Measurements from ENCODE around the gene BTN3A1.
"Not testable (repeated sequence)": the region's sequence is repeated elsewhere in the genome, so short reads cannot be mapped to it uniquely, and the experiment has no call there.

Gene BTN3A1

DNA sequence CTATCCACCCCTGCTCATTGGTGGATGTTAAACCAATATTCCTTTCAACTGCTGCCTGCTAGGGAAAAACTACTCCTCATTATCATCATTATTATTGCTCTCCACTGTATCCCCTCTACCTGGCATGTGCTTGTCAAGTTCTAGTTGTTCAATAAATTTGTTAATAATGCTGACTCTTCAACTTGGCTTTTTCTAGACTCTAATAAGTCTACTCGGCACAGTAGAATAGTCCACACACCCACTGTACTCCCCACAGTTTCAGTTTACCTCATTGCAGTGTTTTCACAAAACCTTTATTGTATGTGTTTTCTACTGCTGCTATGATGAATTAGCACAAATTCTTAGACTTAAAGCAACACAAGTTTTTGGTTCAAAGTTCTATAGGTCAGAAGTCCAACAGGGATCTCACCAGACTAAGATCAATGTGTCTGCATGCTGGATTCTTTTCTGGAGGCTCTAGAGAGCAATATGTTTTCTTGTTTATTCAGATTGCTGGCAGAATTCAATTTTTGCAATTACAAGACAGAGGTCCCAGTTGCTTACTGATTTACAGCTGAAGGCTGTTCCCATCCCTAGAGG is 13.1 kb downstream of the BTN3A1 start:
- DNase-seq (ENCODE audit: low spot score) = no peak

DNA sequence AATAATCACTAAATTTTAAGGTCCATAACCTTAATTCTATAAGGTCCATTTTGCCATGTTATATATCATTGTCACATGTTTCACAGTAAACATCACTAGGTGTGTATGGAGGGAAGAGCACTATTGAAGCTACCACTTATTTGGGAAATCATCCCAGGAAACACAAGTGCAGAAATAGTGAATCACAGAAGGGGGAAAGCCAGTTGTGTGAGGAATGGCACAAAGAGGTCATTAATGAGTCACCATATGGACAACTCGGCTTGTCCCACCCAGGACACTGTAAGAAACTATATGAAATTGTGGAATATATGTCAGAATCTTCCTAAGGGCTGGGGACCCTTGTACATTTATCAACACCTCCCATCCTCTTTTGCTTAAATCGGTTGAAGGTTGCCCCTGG is 13.7 kb downstream of the BTN3A1 start:
- DNase-seq (ENCODE audit: low spot score) = no peak

DNA sequence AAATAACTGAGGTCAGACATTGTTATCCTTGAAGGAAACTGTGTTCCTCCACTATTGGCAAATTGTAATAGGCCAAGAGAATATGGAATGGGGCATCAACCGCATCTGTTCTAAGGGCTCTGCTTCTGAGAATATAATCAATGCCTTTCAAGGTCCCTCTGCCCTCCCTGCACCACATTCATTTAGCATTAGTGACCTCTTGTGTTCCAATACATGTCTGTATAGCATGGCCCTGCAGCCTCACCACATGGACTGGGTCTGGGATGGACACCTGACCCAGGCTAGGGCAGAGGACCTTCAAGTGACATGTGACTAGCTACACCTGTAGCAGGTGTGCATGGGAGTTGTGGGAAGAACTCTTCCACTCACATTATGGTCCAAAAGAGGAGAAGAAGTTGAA is 14.2 kb downstream of the BTN3A1 start:
- no peak for DNase-seq (ENCODE audit: low spot score)

DNA sequence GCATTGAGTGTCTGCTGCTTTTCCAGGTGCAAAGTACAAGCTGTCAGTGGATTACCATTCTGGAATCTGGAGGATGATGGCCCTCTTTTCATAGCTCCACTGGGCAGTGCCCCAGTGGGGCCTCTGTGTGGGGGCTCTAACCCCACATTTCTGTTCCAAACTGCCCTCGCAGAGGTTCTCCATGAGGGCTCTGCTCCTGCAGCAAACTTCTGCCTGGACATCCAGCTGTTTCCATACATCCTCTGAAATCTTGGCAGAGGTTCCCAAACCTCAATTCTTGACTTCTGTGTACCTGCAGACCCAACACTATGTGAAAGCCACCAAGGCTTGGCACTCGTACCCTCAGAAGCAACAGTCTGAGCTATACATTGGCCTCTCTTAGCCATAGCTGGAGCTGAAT is 16.0 kb downstream of the BTN3A1 start:
- DNase-seq (ENCODE audit: low spot score) = not testable (repeated sequence)

DNA sequence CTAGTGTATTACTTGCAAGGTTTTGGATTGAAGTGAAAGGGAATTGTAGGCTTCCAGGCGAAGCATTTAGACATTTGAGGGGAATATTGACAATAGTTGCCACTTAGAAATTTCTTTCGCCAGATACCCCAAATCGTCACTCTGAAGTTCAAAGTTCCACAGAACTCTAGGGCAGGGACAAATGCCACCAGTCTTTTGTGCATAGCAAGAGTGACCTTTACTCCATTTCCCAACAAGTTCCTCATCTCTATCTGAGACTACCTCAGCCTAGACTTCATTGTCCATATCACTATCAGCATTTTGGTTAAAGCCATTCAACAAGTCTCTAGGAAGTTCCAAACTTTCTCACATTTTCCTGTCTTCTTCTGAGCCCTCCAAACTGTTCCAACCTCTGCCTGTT is 16.7 kb downstream of the BTN3A1 start:
- not testable (repeated sequence) for DNase-seq (ENCODE audit: low spot score)

DNA sequence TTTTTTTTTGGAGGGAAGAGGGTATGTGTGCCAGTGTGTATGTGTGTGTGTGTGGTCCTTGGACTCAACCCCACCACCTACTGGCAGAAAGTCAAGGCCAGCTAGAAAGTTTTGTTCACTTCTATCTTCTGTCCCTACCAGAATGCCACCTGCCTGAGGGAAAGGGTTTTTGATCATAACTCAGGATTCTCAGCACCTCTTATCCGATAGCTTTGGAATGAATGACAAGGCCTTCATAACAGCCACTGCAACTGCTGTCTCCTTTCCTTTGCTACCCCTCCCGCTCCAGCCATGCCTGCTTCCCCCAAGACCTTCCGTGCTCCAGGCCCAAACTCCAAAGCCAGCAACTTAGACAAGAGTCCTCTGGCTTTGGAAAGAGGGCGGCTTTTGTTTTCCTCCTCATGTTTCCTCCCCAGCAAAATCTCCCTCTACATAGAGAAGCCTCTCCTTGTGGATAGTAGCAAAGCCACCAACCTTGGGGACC is 18.7 kb downstream of the BTN3A1 start:
- DNase-seq (ENCODE audit: low spot score) = peak; percentile 26

DNA sequence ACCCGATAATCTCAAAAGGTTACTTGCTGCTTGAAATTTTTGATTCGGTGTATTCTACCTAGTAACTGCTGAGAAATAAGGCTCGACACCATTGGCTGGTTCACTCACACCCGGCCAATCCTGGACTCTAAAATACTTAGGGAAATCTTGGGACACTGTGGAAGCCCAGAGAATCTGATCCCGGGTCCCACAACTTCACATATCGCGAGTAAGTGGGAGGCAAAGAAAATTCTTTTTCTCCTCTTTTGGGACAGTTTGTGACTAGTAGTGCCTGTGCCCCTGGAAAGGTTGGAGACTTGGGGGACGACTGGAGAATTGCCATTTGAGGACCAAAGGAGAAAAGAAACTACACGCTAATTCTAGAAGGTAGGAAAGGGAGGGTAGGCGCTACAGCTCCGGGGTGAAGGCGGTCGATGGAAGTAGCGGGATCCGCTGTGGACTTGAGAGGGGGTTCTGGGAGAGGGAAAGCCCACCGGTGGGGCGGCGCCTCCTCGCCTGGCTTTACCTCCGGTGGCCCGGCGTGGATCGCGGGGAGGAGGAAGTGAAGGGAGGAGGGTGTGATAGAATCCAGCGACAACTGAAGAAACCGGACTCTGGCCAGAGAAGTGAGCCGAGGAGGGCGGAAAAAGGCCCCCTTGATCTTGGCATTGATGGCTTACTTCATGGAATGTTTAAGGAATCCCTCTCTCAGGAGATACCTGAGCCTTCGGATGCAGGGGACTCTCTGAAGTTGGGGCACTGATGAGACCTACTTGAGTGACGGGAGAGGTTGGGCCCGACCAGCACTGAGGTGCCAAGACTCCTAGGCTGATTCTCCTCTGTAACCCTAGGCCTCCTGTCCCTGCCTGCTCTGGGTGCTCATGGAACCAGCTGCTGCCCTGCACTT is 19.4 kb downstream of the BTN3A1 start:
- peak; percentile 91 for DNase-seq (ENCODE audit: low spot score)

DNA sequence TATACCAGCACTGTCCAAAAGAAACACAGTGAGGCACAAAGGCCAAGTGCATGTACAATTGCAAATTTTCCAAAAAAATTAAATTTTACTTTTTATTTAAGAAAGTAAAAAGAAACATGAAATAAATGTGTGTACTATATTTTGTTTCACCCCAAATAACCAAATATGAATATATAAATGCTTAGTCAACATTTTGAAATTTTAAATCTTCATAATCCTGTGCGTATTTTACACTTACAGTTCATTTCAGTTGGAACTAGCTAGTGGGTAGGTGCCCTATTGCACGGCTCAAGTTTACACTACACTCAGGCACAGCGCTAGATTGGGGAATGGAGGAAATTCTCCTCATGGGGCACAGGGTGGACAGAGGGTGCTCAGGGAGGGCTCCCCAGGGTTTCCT is 20.3 kb downstream of the BTN3A1 start:
- no peak for DNase-seq (ENCODE audit: low spot score)

DNA sequence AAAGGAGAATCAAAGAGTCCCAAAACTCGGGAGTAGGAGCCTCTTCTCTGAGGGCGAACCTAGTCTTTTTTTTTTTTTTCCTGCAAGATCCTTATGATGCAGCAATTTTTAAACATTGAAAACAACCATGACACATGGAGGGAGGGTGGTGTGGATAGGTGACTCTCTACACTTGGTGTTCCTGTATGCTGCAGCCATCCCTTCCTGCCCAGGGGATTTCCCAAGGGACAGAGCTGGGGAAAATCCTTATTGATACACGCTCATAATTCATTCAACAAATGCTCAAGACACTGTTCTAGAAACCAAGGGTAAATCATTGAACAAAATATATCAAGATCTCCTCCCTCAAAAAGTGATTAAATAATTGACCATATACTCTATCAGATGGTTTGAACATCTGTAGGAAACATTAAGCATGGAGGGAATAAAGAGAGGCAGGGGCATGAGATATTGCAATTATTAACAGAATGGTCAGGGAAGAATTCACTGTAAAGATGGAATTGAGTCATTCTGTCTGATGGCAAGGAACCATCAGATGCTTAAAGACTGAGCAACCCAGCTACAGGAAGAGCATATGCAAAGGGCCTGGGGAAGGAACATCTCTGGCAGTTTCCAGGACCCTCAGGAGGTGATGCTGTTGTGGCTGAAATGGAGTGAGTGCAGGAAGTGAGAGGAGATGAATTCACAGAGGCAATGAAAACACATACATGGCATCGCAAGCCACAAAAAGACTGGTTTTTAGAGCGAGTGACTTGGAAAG is 24.8 kb downstream of the BTN3A1 start:
- no peak for DNase-seq (ENCODE audit: low spot score)

DNA sequence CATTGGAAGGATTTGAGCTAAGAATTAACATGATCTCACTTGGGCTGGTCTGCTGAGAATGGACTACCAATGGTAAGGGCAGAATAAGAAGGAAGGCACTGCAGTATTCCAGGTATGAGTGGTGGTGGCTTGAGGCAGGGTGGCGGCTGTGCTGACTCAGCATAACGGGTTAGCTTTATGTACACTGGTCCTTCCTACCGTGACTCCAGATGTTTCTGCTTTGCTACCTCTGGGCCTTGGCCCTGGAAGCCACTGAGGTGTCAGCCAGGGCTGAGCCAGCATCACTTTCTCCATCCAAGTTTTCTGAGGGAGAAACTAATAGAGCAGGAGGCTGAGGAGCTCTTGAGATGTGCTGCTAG is 25.4 kb downstream of the BTN3A1 start:
- DNase-seq (ENCODE audit: low spot score) = no peak

DNA sequence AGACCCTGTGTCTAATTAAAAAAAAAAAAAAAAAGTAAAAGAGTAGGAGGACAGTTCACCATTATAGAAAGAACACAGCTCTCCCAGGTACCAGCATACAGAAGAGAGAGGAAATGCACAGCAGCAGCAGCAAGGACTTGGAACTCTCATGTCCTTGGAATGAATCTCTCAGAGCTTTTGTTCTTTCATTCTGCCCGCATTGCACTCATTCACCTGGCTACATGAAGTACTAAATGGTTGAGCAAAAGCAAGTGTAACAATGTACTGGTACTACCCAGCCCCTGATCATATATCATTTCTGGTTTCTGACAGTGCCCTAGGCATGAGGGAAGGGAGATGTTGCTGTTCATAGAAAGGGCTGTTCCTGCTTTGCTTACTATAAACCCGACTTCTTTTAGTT is 26.1 kb downstream of the BTN3A1 start:
- DNase-seq (ENCODE audit: low spot score) = no peak

DNA sequence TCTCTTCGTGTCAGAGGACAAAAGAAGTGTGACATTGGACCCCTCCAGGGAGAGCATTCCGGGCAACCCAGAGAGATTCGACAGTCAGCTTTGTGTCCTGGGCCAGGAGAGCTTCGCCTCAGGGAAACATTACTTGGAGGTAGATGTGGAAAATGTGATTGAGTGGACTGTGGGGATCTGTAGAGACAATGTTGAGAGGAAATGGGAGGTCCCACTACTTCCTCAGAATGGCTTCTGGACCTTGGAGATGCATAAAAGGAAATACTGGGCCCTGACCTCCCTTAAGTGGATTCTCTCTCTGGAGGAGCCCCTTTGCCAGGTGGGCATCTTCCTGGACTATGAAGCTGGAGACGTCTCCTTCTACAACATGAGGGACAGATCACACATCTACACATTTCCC is 28.7 kb downstream of the BTN3A1 start:
- no peak for DNase-seq (ENCODE audit: low spot score)

DNA sequence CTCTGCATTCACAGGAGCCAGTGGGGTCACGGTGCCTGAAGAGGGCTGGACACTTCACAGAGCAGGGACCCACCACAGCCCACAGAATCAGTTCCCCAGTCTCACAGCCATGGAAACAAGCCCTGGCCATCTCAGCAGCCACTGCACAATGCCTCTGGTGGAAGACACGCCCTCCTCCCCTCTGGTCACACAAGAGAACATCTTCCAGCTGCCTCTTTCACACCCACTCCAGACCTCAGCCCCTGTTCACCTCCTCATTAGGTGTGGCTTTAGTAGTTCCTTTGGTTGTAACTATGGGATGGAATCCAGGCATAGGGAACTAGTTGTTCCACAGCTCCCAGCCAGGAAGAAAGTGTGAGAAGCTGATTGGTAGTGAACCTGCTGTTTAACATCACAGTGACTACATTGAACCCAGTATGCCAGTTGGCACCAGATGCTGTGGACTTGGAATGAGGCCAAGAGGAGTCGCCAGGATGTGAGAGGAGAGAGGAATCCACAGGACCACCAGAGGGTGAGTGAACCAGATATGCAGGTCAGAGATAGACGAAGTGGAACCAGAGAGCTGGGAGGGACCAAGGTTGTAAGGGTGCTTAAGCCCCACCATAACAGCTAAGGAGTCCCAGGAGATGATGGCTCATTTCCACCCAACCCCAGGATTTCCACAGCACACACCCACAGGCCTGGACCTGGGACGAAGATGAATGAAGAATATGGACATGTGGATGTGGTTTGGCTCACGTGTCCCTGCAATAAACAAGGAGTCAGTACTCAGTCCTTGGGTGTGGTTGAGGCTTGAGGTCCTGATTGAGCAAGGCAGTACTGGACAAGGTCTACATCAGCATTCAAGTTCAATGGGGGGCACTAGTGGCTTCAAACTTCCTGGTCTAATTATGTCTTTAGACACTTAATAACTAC is 29.4 kb downstream of the BTN3A1 start:
- no peak for DNase-seq (ENCODE audit: low spot score)

DNA sequence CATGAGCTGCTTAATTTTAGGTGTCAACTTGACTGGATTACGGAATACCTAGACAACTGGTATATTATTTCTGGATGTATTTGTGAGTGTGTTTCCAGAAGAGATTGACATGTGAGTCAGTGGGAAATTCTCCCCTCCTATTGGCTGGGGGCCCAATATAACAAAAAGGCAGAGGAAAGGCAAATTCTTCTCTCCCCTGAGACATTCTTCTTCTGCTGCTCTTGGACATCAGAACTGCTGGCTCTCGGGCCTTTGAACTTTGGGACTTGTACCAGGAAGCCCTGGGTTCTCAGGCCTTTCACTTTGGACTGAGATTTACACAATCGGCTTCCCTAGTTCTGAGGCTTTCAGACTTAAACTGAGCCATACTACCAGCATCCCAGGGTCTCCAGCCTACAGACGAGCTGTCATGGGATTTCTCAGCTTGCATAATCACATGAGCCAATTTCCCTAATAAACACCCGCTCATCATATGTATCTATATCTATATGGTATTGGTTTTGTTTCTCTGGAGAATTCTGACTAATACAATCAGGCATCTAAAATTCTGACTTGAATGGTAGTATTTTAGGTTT is 30.6 kb downstream of the BTN3A1 start:
- DNase-seq (ENCODE audit: low spot score) = no peak

DNA sequence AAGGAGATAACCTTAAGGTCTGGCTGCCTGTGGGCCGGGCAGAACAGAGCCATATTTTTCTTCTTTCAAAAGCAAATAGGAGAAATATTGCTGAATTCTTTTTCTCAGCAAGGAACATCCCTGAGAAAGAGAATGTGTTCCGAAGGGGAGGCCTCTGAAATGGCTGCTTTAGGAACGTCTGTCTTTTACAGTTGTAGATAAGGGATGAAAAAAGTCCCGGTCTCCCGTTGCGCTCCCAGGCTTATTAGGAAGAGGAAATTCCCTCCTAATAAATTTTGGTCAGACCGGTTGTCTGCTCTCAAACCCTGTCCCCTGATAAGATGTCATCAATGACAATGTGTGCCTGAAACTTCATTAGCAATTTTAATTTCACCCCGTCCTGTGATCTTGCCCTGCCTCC is 31.6 kb downstream of the BTN3A1 start:
- not testable (repeated sequence) for DNase-seq (ENCODE audit: low spot score)

DNA sequence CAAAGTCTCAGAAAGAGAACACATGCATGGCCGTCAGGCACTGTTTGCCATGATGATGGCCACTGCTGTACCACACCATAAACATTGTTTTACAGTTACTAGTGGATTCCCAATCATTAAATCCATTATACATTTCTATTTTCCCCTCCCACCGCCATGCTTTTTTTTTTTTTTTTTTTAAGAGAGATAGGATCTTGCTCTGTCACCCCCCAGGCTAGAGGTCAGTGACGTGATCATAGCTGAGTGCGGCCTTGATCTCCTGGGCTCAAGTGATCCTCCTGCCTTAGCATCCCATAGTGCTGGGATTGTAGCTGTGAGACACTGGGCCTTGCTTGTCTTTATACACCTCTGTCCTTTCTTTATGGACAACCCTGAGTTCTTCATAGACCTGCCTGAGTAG is 33.9 kb downstream of the BTN3A1 start:
- no peak for DNase-seq (ENCODE audit: low spot score)

DNA sequence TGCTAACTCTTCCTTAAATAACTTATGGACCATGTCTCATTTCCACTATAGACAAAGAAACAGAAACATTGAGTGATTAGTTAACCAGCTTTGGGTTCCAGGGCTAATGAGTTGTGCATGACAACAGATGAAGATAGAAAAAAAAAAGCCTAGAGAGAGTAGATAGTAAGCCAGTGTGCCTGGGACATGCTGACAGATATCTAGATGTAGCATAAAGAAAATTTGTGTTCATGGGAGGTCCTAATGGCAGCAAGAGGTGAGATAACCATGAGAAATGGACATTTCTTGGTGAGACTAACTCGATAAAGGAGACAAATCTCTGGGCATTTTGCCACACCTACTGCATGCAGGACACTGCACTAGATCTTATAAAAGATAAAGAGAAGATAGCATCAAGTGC is 35.5 kb downstream of the BTN3A1 start:
- DNase-seq (ENCODE audit: low spot score) = no peak

DNA sequence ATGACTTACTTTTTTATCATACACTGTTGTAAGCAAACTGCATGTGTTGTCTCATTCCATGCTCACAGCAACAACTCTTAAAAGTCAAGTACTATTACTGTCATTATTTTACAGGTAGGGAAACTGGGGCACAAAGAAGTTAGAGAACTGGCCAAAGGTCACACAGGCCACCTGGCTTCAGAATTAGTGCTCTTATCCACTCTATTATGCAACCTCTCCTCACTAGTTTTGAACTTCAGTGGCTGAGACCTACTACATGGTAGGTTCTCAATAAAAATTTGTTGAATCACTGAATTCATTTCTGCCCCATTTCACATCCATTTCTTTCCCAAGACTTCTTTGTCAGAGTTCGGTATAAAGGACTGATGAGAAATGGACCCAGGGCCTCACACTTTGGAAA is 35.9 kb downstream of the BTN3A1 start:
- DNase-seq (ENCODE audit: low spot score) = no peak

DNA sequence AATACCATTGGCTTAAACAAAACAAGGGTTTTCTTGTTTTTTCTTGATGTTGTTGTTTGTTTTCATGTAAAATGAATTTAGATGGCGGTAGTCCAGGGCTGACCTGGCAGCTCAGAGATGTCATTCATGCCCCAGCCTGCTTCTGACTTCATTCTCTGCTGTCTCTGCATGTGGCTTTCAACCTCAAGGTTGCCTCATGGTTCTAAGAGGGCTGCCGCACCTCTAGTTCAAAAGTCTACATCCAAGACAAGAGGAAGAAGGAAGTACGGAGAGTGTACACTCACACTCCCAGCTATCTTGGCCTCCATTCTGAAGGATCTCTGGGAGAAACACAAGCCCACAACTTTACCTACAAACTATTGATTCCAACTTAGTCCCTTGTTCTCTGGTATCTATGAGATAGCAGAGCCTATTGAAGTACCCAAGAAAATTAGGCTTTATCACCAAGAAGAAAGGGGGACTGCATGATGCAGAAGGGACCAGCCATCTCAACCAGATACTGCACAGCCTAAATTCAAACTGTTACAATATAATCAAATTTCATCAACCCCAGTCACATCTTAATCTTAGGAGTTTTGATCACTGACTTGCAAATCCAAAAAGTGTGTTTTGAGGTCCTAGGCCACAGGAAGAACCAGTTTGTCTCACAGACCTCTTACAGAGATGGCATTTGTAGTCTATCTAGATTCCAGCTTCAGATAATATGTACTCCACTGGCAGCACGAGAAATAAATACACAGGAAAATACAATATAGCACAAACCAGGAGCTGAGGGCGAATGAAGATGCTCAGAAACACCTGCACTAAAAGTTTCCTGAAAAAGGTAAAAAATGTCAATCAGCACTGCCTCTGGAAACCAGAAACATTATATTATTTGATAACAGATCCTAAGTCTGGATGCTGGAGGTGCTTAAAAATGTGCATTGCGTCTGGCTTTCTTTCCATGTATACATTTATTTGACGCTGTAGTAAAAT is 37.4 kb downstream of the BTN3A1 start:
- DNase-seq (ENCODE audit: low spot score) = no peak

DNA sequence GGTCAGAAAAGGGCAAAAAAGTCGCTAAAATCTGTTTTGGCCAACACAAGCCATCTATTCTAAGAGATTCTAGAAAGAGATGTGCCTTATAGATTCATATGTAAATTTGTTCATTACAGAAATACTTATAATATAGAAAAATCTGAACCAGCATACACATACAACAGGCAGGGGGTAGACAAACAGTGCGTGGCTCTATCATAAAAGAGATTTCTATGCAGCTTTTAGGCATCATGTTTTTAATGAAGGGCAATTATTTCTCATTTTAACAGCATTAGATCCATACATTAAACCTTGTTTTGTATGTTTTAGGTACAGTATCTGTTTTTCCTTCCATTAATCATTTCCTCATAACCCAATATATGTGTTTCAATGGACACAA is 38.9 kb downstream of the BTN3A1 start:
- no peak for DNase-seq (ENCODE audit: low spot score)
